HCT116 (cell line): ENCODE measurements around the gene MSRB3.

Source experiments
- EZH2phosphoT487 ChIP-seq: fragments of 200-600 bp; IDR thresholded peaks from 2 replicates; pipeline ENCODE4 v1.6.1; 2018; ENCODE audit warnings: antibody characterized with exemption, borderline replicate concordance
- POLR2A ChIP-seq: IDR thresholded peaks from 2 replicates; pipeline ENCODE4 v1.7.0; 2011; ENCODE audit warnings: borderline replicate concordance; ENCODE audit not compliant: insufficient read depth, insufficient read length; ENCODE audit errors: extremely low read depth
- SRF ChIP-seq: IDR thresholded peaks from 2 replicates; pipeline ENCODE4 v1.6.1; 2012; ENCODE audit warnings: low read depth
- TCF7L2 ChIP-seq: IDR thresholded peaks from 2 replicates; pipeline ENCODE4 v1.7.0; 2011; ENCODE audit warnings: borderline replicate concordance, inconsistent platforms; ENCODE audit not compliant: insufficient read depth, insufficient read length; ENCODE audit errors: extremely low read depth

DNA sequence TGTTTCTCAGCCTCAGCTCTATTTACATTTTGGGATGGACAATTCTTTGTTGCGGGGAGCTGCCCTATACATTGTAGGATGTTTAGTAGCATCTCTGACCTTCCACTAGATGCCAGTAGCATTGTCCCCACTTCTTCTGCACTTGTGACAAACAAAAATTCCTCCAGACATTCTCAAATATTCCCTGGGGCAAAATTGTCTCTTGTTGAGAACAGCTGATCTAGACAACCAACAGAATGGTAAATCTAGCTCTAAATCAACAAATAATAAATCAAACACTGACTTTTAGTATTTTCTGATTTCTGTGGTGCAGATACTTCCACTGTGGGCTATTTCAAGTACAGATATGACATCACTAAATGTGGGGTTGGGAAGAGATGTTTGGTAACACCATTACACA lies 60.7 kb downstream of the MSRB3 start:
- no peak for TF ChIP-seq EZH2phosphoT487
- no peak for TF ChIP-seq POLR2A
- TF ChIP-seq SRF = no peak
- TF ChIP-seq TCF7L2 = no peak
